IMR-90 (cell line): ENCODE measurements around the gene SEPHS2. TPM values are rescaled to one million over a fixed set of nuclear protein-coding genes. Genes with fewer than 3 reads are reported as not detected.

Experiments
- ATAC-seq: fragments of 200-7000 bp; cut with Tn5 transposase; 2 replicates; pipeline ENCODE4 v1.9.1; 2020; ENCODE audit warnings: low read depth, mild to moderate bottlenecking, moderate library complexity
- BruUV-seq: library from RNA; stranded (reverse); fragments of 400-500 nt; replicated peaks from 2 replicates; lab custom pipeline; 2021; lab: Mats Ljungman, UMichigan
- CTCF ChIA-PET: fragments of 300-600 bp; formaldehyde crosslinking; extraction: SDS; loops from one replicate; lab custom pipeline; 2021; ENCODE audit warnings: antibody characterized with exemption; lab: Yijun Ruan, JAX
- POLR2A ChIA-PET: fragments of 300-600 bp; sonication (Branson Sonifier 250); formaldehyde crosslinking; loops from one replicate; lab custom pipeline; 2022; ENCODE audit warnings: antibody characterized with exemption; ENCODE audit not compliant: unreplicated experiment; lab: Charles Lee
- DNase-seq: peaks from one replicate; pipeline ENCODE4 v3.0.0; 2013
- H2AFZ ChIP-seq: replicated peaks from 2 replicates; pipeline ENCODE3; 2013; ENCODE audit warnings: low read length, mild to moderate bottlenecking; ENCODE audit not compliant: poor library complexity
- H2AK5ac ChIP-seq: 2 replicates; pipeline ENCODE4 v1.6.1; 2013; ENCODE audit warnings: low read depth, low read length, inconsistent platforms
- H2AK9ac ChIP-seq: replicated peaks from 2 replicates; pipeline ENCODE3; 2013; ENCODE audit warnings: mild to moderate bottlenecking, low read depth, low read length, moderate library complexity; ENCODE audit not compliant: poor library complexity
- H2BK120ac ChIP-seq: 2 replicates; pipeline ENCODE4 v1.6.1; 2013; ENCODE audit warnings: low read depth, low read length, inconsistent platforms
- H2BK15ac ChIP-seq: 3 replicates; pipeline ENCODE4 v1.6.1; 2013; ENCODE audit warnings: low read depth, low read length, inconsistent platforms
- H2BK20ac ChIP-seq: 2 replicates; pipeline ENCODE4 v1.6.1; 2013; ENCODE audit warnings: low read depth, mild to moderate bottlenecking, inconsistent platforms, low read length, moderate library complexity
- H2BK5ac ChIP-seq: 2 replicates; pipeline ENCODE4 v1.6.1; 2013; ENCODE audit warnings: mild to moderate bottlenecking, low read depth, low read length, inconsistent platforms; ENCODE audit not compliant: poor library complexity, severe bottlenecking
- H3K14ac ChIP-seq: replicated peaks from 2 replicates; pipeline ENCODE4 v1.6.1; 2013; ENCODE audit warnings: low read depth, low read length, inconsistent platforms
- H3K18ac ChIP-seq: 2 replicates; pipeline ENCODE4 v1.6.1; 2013; ENCODE audit warnings: low read depth, low read length, control low read depth
- H3K23ac ChIP-seq: 2 replicates; pipeline ENCODE4 v1.6.1; 2013; ENCODE audit warnings: low read depth, low read length, inconsistent platforms
- H3K27ac ChIP-seq: 2 replicates; pipeline ENCODE4 v1.5.1; 2013; ENCODE audit warnings: mild to moderate bottlenecking, control low read depth, low read length; ENCODE audit not compliant: insufficient read depth
- H3K27me3 ChIP-seq: 2 replicates; pipeline ENCODE4 v1.6.1; 2013; ENCODE audit warnings: low read length; ENCODE audit not compliant: control insufficient read depth, insufficient read depth
- H3K36me3 ChIP-seq: 2 replicates; pipeline ENCODE4 v1.6.1; 2013; ENCODE audit warnings: low read length, mixed read lengths; ENCODE audit not compliant: control insufficient read depth, insufficient read depth
- H3K4ac ChIP-seq: 2 replicates; pipeline ENCODE4 v1.6.1; 2013; ENCODE audit warnings: low read depth, low read length, inconsistent platforms
- H3K4me1 ChIP-seq: 2 replicates; pipeline ENCODE4 v1.6.1; 2013; ENCODE audit warnings: low read length, mixed read lengths; ENCODE audit not compliant: control insufficient read depth, insufficient read depth
- H3K4me2 ChIP-seq: 2 replicates; pipeline ENCODE4 v1.6.1; 2013; ENCODE audit warnings: low read depth, mild to moderate bottlenecking, control low read depth, low read length, moderate library complexity
- H3K4me3 ChIP-seq: 2 replicates; pipeline ENCODE4 v1.5.1; 2013; ENCODE audit warnings: low read depth, mild to moderate bottlenecking, control low read depth, low read length, moderate library complexity; ENCODE audit not compliant: insufficient read depth
- H3K56ac ChIP-seq: 2 replicates; pipeline ENCODE4 v1.6.1; 2013; ENCODE audit warnings: low read length, inconsistent platforms; ENCODE audit not compliant: insufficient read depth; ENCODE audit errors: extremely low read depth
- H3K79me1 ChIP-seq, 2 experiments: 2 replicates each; pipeline ENCODE4 v1.6.1; 2013; ENCODE audit warnings: low read length in 2 of 2, inconsistent platforms in 1 of 2, low read depth in 1 of 2
- H3K9ac ChIP-seq: 2 replicates; pipeline ENCODE4 v1.6.1; 2013; ENCODE audit warnings: low read depth, low read length, control low read depth
- H3K9me1 ChIP-seq: 2 replicates; pipeline ENCODE4 v1.6.1; 2013; ENCODE audit warnings: low read length, inconsistent platforms; ENCODE audit not compliant: insufficient read depth
- H3K9me3 ChIP-seq: 2 replicates; pipeline ENCODE4 v1.6.1; 2013; ENCODE audit warnings: low read length; ENCODE audit not compliant: control insufficient read depth, insufficient read depth
- H4K20me1 ChIP-seq: 2 replicates; pipeline ENCODE4 v1.6.1; 2013; ENCODE audit warnings: low read length, inconsistent platforms; ENCODE audit not compliant: insufficient read depth
- H4K5ac ChIP-seq: 2 replicates; pipeline ENCODE4 v1.6.1; 2013; ENCODE audit warnings: mild to moderate bottlenecking, low read depth, low read length, control low read depth
- H4K8ac ChIP-seq, 2 experiments: 2 replicates each; pipeline ENCODE4 v1.6.1; 2013; ENCODE audit warnings: low read depth in 2 of 2, low read length in 2 of 2, control low read depth in 1 of 2, inconsistent platforms in 1 of 2
- H4K91ac ChIP-seq: 2 replicates; pipeline ENCODE4 v1.6.1; 2013; ENCODE audit warnings: low read depth, low read length, inconsistent platforms; ENCODE audit not compliant: insufficient read depth
- BHLHE40 ChIP-seq: fragments of 150-350 bp; IDR thresholded peaks from 2 replicates; pipeline ENCODE4 v1.6.1; 2016; ENCODE audit warnings: mild to moderate bottlenecking, low read depth, low read length
- CEBPB ChIP-seq: IDR thresholded peaks from 2 replicates; pipeline ENCODE4 v1.6.1; 2012; ENCODE audit warnings: low read depth, low read length, improper control_type of control experiment
- CHD1 ChIP-seq: IDR thresholded peaks from 2 replicates; pipeline ENCODE4 v1.6.1; 2012; ENCODE audit warnings: low read depth, low read length, improper control_type of control experiment
- CTCF ChIP-seq: conservative IDR thresholded peaks from 2 replicates; pipeline ENCODE4 v1.5.1; 2012; ENCODE audit warnings: mild to moderate bottlenecking, low read depth, low read length, improper control_type of control experiment
- ELK1 ChIP-seq: fragments of 150-350 bp; IDR thresholded peaks from 2 replicates; pipeline ENCODE4 v1.6.1; 2016; ENCODE audit warnings: low read depth, mild to moderate bottlenecking, low read length, moderate library complexity, borderline replicate concordance
- FOS ChIP-seq: fragments of 150-350 bp; IDR thresholded peaks from 2 replicates; pipeline ENCODE4 v1.6.1; 2016; ENCODE audit warnings: low read depth, low read length
- MAFK ChIP-seq: IDR thresholded peaks from 2 replicates; pipeline ENCODE4 v1.6.1; 2012; ENCODE audit warnings: low read depth, low read length, improper control_type of control experiment
- MAZ ChIP-seq: IDR thresholded peaks from 2 replicates; pipeline ENCODE4 v1.6.1; 2012; ENCODE audit warnings: low read depth, mild to moderate bottlenecking, low read length, improper control_type of control experiment, moderate library complexity, borderline replicate concordance
- MXI1 ChIP-seq: IDR thresholded peaks from 2 replicates; pipeline ENCODE4 v1.6.1; 2012; ENCODE audit warnings: low read depth, mild to moderate bottlenecking, low read length, moderate library complexity, borderline replicate concordance
- NFE2L2 ChIP-seq: fragments of 150-350 bp; IDR thresholded peaks from 2 replicates; pipeline ENCODE4 v1.6.1; 2016; ENCODE audit warnings: low read depth, mild to moderate bottlenecking, low read length
- POLR2A ChIP-seq: IDR thresholded peaks from 2 replicates; pipeline ENCODE4 v1.6.1; 2012; ENCODE audit warnings: mild to moderate bottlenecking, low read depth, low read length
- RAD21 ChIP-seq: IDR thresholded peaks from 2 replicates; pipeline ENCODE4 v1.6.1; 2012; ENCODE audit warnings: low read length, improper control_type of control experiment
- RCOR1 ChIP-seq: IDR thresholded peaks from 2 replicates; pipeline ENCODE4 v1.6.1; 2012; ENCODE audit warnings: mild to moderate bottlenecking, low read length, improper control_type of control experiment; ENCODE audit not compliant: insufficient replicate concordance
- RFX5 ChIP-seq: IDR thresholded peaks from 2 replicates; pipeline ENCODE4 v1.8.0; 2012; ENCODE audit warnings: low read depth, mild to moderate bottlenecking, low read length, moderate library complexity
- SMC3 ChIP-seq: fragments of 150-350 bp; IDR thresholded peaks from 2 replicates; pipeline ENCODE4 v1.6.1; 2016; ENCODE audit warnings: low read depth, mild to moderate bottlenecking, antibody characterized with exemption, low read length, moderate library complexity
- USF2 ChIP-seq: fragments of 150-350 bp; IDR thresholded peaks from 2 replicates; pipeline ENCODE4 v1.6.1; 2017; ENCODE audit warnings: mild to moderate bottlenecking, antibody characterized with exemption, low read length, low read depth
- WGBS, 2 experiments: methylation state at CpG; one replicate each; pipeline versions ENCODE4 v1.1.5 to v1.1.7; 2013; ENCODE audit warnings: missing lambda C conversion rate in 2 of 2; ENCODE audit not compliant: insufficient read length in 1 of 2; ENCODE audit errors: extremely low coverage in 2 of 2; 5-methylcytosine and 5-hydroxymethylcytosine counted together
- dilution Hi-C: fragments of 300-500 bp; cut with HindIII; formaldehyde crosslinking; loops from one replicate; pipeline ENCODE4 v1.14.3; 2018; ENCODE audit warnings: low sequenced_read_pairs; ENCODE audit not compliant: unreplicated experiment
- in situ Hi-C: fragments of 300-500 bp; cut with MboI; formaldehyde crosslinking; loops from 3 replicates; pipeline ENCODE4 v1.14.3; 2019; ENCODE audit warnings: low sequenced_read_pairs, inconsistent platforms, mixed read lengths
- intact Hi-C: fragments of 100-400 bp; cut with micrococcal nuclease; formaldehyde crosslinking; loops from 2 replicates; pipeline ENCODE4 v1.10.0; 2022
- polyA plus RNA-seq, 3 experiments: library from polyadenylated mRNA; depleted of rRNA; stranded (reverse); fragments of >200 nt; gene quantifications; 2 replicates each; pipeline ENCODE4 v1.2.3, GENCODE V29; 2012; ENCODE audit warnings: low replicate concordance in 1 of 3
- total RNA-seq: library from RNA; depleted of rRNA; stranded (reverse); fragments of >200 nt; gene quantifications from 2 replicates; pipeline ENCODE4 v1.2.3, GENCODE V29; 2012

Gene SEPHS2
- total and polyA plus RNA-seq, 2 of the 4 experiments (the other 2 are of a cell fraction): 10.4 to 31.4 TPM

GRCh38 chr16:30434852-30435251 lies 10.8 kb downstream of the SEPHS2 start:
- 34% methylated on average over 4 of the region's 4 CpGs; no CpG with 5 or more reads in 1 of the 2 experiments for WGBS, 2 experiments
- H4K91ac ChIP-seq: no peak overlapping the region
- no peak overlapping the region for H2BK20ac ChIP-seq
- H3K9ac ChIP-seq: no peak overlapping the region
- no peaks in the 10 kb centered on the region for H3K9me3 ChIP-seq
- H3K4me1 ChIP-seq: peaks cover 3% of the 10 kb centered on the region; the same call in 1 of the 2 replicates
- peaks cover 4% of the 10 kb centered on the region for H3K9me1 ChIP-seq
- in situ Hi-C loops (no loop called here), intact Hi-C loops (no loop called here), dilution Hi-C loops (no loop called here)
- no peaks in the 10 kb centered on the region for H4K20me1 ChIP-seq
- DNase-seq: no peak
- H3K27me3 ChIP-seq: peaks cover 15% of the 10 kb centered on the region
- ChIA-PET CTCF (no interaction called here), POLR2A (no interaction called here)
- H2AK5ac ChIP-seq: no peak overlapping the region
- no peak overlapping the region for H3K4ac ChIP-seq
- no TSS peak for BruUV-seq
- no peak for TF ChIP-seq RFX5
- TF ChIP-seq CTCF: no peak
- no peak for TF ChIP-seq BHLHE40
- TF ChIP-seq MAZ: no peak
- no peak for TF ChIP-seq NFE2L2
- no peak for TF ChIP-seq MAFK
- TF ChIP-seq MXI1: no peak
- no peak for TF ChIP-seq USF2
- no peak for TF ChIP-seq ELK1
- TF ChIP-seq RCOR1: no peak
- TF ChIP-seq CEBPB: no peak
- no peak for TF ChIP-seq CHD1
- no peak for TF ChIP-seq POLR2A
- no peak for TF ChIP-seq FOS
- no peak for TF ChIP-seq SMC3
- no peak for TF ChIP-seq RAD21
- no peak overlapping the region for H3K27ac ChIP-seq
- H2BK120ac ChIP-seq: no peak overlapping the region
- H3K56ac ChIP-seq: no peak overlapping the region
- H3K36me3 ChIP-seq: no peaks in the 10 kb centered on the region
- H2AK9ac ChIP-seq: no peak overlapping the region
- H2AFZ ChIP-seq: peak overlapping the region; percentile 43
- H3K14ac ChIP-seq: no peak overlapping the region
- no peaks in the 10 kb centered on the region for H3K79me1 ChIP-seq
- H2BK15ac ChIP-seq: no peak overlapping the region
- H3K23ac ChIP-seq: no peak overlapping the region
- no peak overlapping the region for H3K18ac ChIP-seq
- no peak overlapping the region for H4K8ac ChIP-seq
- no peak for ATAC-seq
- H3K4me2 ChIP-seq: no peak overlapping the region
- H3K4me3 ChIP-seq: no peak overlapping the region
- no peak overlapping the region for H4K5ac ChIP-seq
- H2BK5ac ChIP-seq: no peak overlapping the region
